AG04449 (cell line): Measurements from ENCODE around the gene STYXL2.

Source experiments
- CTCF ChIA-PET: fragments of 350-600 bp; formaldehyde crosslinking; extraction: SDS; loops from one replicate; lab custom pipeline; 2021; ENCODE audit warnings: antibody characterized with exemption; lab: Yijun Ruan, JAX
- POLR2A ChIA-PET: fragments of 400-600, 350-600 bp; formaldehyde crosslinking; extraction: SDS; loops from one replicate; lab custom pipeline; 2020; ENCODE audit warnings: antibody characterized with exemption, inconsistent platforms; lab: Yijun Ruan, JAX
- DNase-seq: peaks from one replicate; pipeline ENCODE4 v3.0.0-alpha.2; 2010; ENCODE audit warnings: low read depth, low spot score
- H3K4me3 ChIP-seq: 2 replicates; pipeline ENCODE4 v1.5.1; 2011; ENCODE audit warnings: low read depth, mild to moderate bottlenecking, control low read depth, low read length
- CTCF ChIP-seq: IDR thresholded peaks from one replicate; pipeline ENCODE4 v1.5.1; 2011; ENCODE audit warnings: mild to moderate bottlenecking, moderate library complexity, low read length, control low read depth, inconsistent platforms; ENCODE audit not compliant: insufficient read depth; ENCODE audit errors: missing control alignments

The STYXL2 gene

DNA sequence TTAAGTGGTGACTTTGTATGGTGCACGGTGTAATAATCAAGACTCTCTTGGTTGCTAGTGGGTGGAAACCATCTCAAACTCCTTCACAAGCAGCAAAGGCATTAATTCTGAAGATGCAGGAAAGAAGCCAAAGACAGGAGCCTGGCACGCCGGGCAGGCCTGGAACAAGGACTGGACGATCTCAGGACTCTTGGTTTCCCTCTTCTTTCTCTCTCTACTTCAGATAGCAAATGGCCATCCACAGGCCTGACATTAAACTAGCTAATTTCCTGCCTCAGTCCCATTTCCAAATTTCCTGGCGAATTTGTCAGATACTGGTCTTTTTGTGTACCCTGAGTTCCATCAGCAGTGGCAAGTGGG is 28.2 kb downstream of the STYXL2 start:
- ChIA-PET CTCF (no interaction called here), POLR2A (no interaction called here)
- DNase-seq, result no peak
- no peak overlapping the region for H3K4me3 ChIP-seq
- no peak for TF ChIP-seq CTCF

DNA sequence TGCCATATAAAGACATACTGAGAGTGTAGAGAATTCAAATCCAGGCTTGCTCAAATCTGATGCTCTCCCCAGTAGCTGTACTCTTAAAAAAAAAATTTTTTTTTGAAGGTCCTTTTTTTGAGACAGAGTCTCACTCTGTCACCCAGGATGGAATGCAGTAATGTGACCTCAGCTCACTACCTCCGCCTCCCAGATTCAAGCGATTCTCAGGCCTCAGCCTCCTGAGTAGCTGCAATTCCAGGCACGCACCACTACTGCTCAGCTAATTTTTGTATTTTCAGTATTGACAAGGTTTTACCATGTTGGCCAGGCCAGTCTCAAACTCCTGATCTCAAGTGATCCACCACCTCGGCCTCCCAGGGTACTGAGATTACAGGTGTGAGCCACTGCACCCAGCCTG is 28.7 kb downstream of the STYXL2 start:
- H3K4me3 ChIP-seq, result no peak overlapping the region
- POLR2A ChIA-PET, result no interaction called here
- CTCF ChIA-PET, result no interaction called here
- TF ChIP-seq CTCF, result no peak
- no peak for DNase-seq

DNA sequence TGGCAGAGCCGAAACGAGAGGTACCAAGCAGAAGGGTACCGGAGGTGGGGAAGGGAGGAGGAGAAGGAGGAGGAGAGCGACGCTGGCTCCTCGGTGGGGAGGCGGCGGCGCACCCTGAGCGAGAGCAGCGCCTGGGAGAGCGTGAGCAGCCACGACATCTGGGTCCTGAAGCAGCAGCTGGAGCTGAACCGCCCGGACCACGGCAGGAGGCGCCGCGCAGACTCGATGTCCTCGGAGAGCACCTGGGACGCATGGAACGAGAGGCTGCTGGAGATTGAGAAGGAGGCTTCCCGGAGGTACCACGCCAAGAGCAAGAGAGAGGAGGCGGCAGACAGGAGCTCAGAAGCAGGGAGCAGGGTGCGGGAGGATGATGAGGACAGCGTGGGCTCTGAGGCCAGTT is 32.4 kb downstream of the STYXL2 start:
- no peak for DNase-seq
- ChIA-PET POLR2A (no interaction called here), CTCF (no interaction called here)
- no peak overlapping the region for H3K4me3 ChIP-seq
- TF ChIP-seq CTCF, result no peak

DNA sequence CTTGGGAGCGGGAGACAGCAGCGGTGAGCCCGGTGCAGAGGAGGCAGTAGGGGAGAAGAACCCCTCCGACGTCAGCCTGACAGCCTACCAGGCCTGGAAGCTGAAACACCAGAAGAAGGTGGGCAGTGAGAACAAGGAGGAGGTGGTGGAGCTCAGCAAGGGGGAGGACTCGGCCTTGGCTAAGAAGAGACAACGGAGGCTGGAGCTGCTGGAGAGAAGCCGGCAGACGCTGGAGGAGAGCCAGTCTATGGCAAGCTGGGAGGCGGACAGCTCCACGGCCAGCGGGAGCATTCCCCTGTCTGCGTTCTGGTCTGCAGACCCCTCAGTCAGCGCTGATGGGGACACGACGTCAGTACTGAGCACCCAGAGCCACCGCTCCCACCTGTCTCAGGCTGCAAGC is 32.9 kb downstream of the STYXL2 start:
- TF ChIP-seq CTCF, result no peak
- H3K4me3 ChIP-seq, result no peak overlapping the region
- ChIA-PET CTCF (no interaction called here), POLR2A (no interaction called here)
- DNase-seq, result no peak

GRCh38 chr1:167127236-167127635 is 33.4 kb downstream of the STYXL2 start:
- no peak for DNase-seq
- ChIA-PET POLR2A (no interaction called here), CTCF (no interaction called here)
- no peak for TF ChIP-seq CTCF
- no peak overlapping the region for H3K4me3 ChIP-seq

- DNase-seq, result no peak
- no peak overlapping the region for H3K4me3 ChIP-seq
- ChIA-PET POLR2A (no interaction called here), CTCF (no interaction called here)
- TF ChIP-seq CTCF, result no peak
Observed at GRCh38 chr1:167127661-167128060, 33.8 kb downstream of the STYXL2 start.
